C4-2B (cell line): ENCODE results near the gene FTCDNL1.

Experiments
- CTCF ChIP-seq: fragments of 450-650 bp; conservative IDR thresholded peaks from 2 replicates; pipeline ENCODE4 v1.5.1; 2017; ENCODE audit warnings: mild to moderate bottlenecking
- ZFX ChIP-seq: fragments of 450-650 bp; IDR thresholded peaks from 2 replicates; pipeline ENCODE4 v1.6.1; 2017

GRCh38 chr2:199756743-199757142 is 94.2 kb downstream of the FTCDNL1 start:
- TF ChIP-seq CTCF (no peak), ZFX (no peak)
